22Rv1 (cell line): ENCODE data around the gene COL5A1.

Experiments used
- H3K27ac ChIP-seq: fragments of 450-650 bp; 2 replicates; pipeline ENCODE4 v1.5.1; 2017
- ZFX ChIP-seq: fragments of 450-650 bp; IDR thresholded peaks from 2 replicates; pipeline ENCODE4 v1.6.1; 2017; ENCODE audit warnings: antibody characterized with exemption, borderline replicate concordance
- TF ChIP-seq, protein P1 (sequence below): fragments of 450-650 bp; IDR thresholded peaks from 2 replicates; pipeline ENCODE4 v1.5.1; 2017; ENCODE audit warnings: mild to moderate bottlenecking

COL5A1 gene

DNA sequence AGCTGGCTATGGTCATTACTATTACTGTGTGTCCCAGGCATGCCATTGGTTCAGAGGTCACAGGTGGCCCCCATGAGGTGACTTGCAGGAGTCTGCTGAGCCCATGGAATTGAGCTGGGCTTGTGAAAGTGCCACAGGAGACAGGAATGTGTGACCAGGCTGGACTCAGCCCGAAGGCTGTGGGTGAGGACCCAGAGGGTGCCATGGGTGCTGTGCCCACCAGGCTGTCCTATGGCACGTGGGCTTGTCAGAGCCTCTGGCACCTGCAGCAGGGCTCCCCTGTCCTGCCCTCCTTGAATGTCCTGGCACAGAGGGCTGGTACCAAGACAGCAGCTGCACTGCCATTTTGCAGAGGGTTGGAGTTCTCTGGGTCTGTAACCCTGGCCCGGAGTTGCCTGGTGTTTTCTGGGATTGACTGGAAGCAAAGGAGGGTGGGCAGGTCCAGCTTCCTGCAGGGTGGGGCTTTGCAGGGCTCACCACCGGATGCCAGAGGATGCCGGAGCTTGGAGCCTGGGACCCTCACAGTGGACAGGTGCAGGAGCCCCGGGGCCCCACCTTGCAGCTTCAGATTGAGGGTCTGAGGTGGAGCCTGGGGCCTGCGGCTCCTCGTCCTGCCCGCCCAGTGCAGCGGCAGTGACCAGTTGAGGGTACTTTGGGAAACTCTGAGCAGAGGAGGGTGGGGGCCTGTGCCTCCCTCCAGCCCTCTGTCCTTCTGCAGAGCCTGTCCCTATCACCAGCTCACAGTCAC, 14.2 kb downstream of the COL5A1 start:
- TF ChIP-seq, protein P1, sequence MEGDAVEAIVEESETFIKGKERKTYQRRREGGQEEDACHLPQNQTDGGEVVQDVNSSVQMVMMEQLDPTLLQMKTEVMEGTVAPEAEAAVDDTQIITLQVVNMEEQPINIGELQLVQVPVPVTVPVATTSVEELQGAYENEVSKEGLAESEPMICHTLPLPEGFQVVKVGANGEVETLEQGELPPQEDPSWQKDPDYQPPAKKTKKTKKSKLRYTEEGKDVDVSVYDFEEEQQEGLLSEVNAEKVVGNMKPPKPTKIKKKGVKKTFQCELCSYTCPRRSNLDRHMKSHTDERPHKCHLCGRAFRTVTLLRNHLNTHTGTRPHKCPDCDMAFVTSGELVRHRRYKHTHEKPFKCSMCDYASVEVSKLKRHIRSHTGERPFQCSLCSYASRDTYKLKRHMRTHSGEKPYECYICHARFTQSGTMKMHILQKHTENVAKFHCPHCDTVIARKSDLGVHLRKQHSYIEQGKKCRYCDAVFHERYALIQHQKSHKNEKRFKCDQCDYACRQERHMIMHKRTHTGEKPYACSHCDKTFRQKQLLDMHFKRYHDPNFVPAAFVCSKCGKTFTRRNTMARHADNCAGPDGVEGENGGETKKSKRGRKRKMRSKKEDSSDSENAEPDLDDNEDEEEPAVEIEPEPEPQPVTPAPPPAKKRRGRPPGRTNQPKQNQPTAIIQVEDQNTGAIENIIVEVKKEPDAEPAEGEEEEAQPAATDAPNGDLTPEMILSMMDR: no peak
- no peak for TF ChIP-seq ZFX
- H3K27ac ChIP-seq: no peak overlapping the region

- H3K27ac ChIP-seq: no peak overlapping the region
- TF ChIP-seq, protein P1: no peak
- no peak for TF ChIP-seq ZFX
Observed at GRCh38 chr9:134656334-134657006, 14.9 kb downstream of the COL5A1 start.

DNA sequence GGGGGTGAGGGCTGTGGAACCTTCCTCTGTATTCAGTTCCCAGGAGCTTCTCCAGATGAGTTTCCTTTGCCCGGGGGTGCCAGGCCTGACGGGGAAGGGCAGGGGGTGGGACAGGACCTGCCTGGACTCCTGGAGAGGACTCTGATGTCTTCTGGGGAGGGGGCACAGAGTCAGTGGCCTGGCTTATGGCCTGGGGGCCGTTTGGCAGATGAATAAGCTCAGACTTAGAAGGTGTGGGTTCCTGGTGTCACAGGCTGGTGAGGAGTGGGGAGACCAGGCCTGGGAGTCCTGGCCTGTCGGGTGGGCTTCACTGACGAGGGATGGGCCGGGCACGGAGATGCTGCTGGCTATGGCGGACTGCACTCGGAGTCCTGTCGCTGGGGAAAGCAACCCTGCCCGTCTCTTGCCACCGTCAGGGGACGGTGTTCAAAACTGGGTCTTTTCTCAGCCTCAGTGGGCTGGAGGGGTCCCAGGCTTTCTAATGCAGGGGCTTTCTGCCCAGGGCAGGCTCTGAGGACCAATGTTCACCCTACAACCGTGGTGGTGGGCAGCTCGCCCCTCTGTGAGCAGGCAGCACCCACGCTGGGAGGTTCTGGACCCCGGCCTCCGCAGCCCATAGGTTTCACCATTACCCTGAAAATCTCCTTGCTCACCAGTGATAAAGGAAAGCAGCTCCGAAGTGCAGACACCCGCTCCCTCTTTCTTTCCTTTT, 16.2 kb downstream of the COL5A1 start:
- H3K27ac ChIP-seq: no peak overlapping the region

DNA sequence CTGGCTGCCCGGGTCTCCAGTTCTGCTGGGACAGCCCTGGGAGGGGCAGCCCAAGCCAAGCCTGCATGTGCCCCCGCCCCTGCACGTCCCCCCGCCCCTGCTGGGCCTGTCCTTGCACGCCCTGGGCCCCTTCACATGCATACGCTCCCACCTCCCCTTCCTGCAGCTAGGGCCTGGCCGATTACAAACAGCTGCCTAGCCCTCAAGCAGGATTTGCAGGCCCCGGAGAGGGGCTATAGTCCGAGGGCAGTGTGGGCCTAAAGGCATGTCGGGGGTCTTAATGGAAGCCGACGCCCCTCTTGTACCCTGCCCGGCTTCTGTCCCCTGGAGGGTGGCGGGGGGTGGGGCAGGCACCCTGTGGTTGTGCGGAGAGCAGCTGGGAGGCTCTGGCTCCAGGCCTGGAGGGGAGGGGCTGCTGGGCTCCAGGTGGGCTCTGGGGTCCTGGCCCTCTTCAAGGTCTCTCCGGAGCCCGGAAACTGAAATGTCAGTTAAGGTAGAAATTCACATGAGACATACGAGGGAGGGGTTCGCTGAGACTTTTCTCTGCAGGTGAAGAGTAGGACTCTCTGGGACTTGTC, 16.9 kb downstream of the COL5A1 start:
- TF ChIP-seq, protein P1: no peak
- no peak for TF ChIP-seq ZFX
- no peak overlapping the region for H3K27ac ChIP-seq

More for the DNA sequence above, 16.2 kb downstream of the COL5A1 start:
- TF ChIP-seq ZFX: no peak
- TF ChIP-seq, protein P1: no peak

GRCh38 chr9:134659688-134660131, 18.1 kb downstream of the COL5A1 start:
- TF ChIP-seq, protein P1: no peak
- TF ChIP-seq ZFX: no peak
- H3K27ac ChIP-seq: no peak overlapping the region

DNA sequence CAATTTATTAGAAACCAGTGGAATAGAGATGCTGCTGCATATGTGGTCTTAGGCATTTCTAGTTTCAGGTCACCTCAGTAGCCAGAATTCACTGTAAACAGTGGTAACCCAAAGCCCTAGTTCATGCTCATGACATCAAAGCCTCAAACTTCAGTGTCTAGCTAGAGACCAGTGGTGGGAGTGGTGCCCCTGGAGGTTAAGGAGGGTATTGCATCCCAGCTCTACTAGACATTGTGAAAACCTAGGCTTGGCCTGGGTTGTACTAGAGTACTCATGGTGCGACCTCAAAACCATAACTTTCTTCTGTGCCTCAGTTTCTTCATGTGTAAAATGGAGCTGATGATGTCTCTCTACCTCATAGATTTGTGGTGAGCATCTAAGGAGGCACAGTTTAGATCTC, 18.8 kb downstream of the COL5A1 start:
- TF ChIP-seq, protein P1: peak; percentile 33
- no peak for TF ChIP-seq ZFX
- no peak overlapping the region for H3K27ac ChIP-seq
